Hepatocyte (in vitro differentiated cells): Measurements from ENCODE around the gene AMIGO1. TPM values are rescaled to one million over a fixed set of nuclear protein-coding genes. Genes with fewer than 3 reads are reported as not detected.

Source experiments
- DNase-seq: peaks from one replicate; pipeline ENCODE4 v3.0.0-alpha.2; 2016; ENCODE audit warnings: low spot score
- H2AFZ ChIP-seq: fragments of 200-600 bp; sonication (generic); 2 replicates; pipeline ENCODE4 v1.6.0; 2016; ENCODE audit warnings: antibody characterized with exemption, mild to moderate bottlenecking
- H3K27ac ChIP-seq: fragments of 200-600 bp; sonication (generic); 2 replicates; pipeline ENCODE4 v1.5.1; 2016; ENCODE audit warnings: mild to moderate bottlenecking
- H3K27me3 ChIP-seq: fragments of 200-600 bp; sonication (generic); 2 replicates; pipeline ENCODE4 v1.6.1; 2016
- H3K36me3 ChIP-seq: fragments of 200-600 bp; sonication (generic); replicated peaks from 2 replicates; pipeline ENCODE4 v1.5.1; 2016; ENCODE audit warnings: low read depth; ENCODE audit not compliant: insufficient read depth
- H3K4me1 ChIP-seq: fragments of 200-600 bp; sonication (generic); 2 replicates; pipeline ENCODE4 v1.5.1; 2016; ENCODE audit warnings: mild to moderate bottlenecking, moderate library complexity; ENCODE audit not compliant: insufficient read depth
- H3K4me2 ChIP-seq: fragments of 200-600 bp; sonication (generic); 2 replicates; pipeline ENCODE4 v1.6.0; 2016
- H3K4me3 ChIP-seq: fragments of 200-600 bp; sonication (generic); 2 replicates; pipeline ENCODE4 v1.5.1; 2016; ENCODE audit warnings: mild to moderate bottlenecking
- H3K79me2 ChIP-seq: fragments of 200-600 bp; sonication (generic); 2 replicates; pipeline ENCODE4 v1.6.0; 2017; ENCODE audit warnings: mild to moderate bottlenecking
- H3K9me2 ChIP-seq: fragments of 200-600 bp; sonication (generic); replicated peaks from 2 replicates; pipeline ENCODE4 v1.6.0; 2017; ENCODE audit warnings: mild to moderate bottlenecking; ENCODE audit not compliant: insufficient read depth
- H3K9me3 ChIP-seq: fragments of 200-600 bp; sonication (generic); 2 replicates; pipeline ENCODE4 v1.5.1; 2016; ENCODE audit warnings: low read depth, mild to moderate bottlenecking
- H4K20me1 ChIP-seq: fragments of 200-600 bp; sonication (generic); 2 replicates; pipeline ENCODE4 v1.6.0; 2016; ENCODE audit warnings: mild to moderate bottlenecking; ENCODE audit not compliant: insufficient read depth, poor library complexity, severe bottlenecking
- EZH2 ChIP-seq: fragments of 200-600 bp; sonication (generic); IDR thresholded peaks from 2 replicates; pipeline ENCODE4 v1.6.1; 2016; ENCODE audit warnings: antibody characterized with exemption, mild to moderate bottlenecking, borderline replicate concordance
- EZH2phosphoT487 ChIP-seq: fragments of 200-600 bp; sonication (generic); IDR thresholded peaks from one replicate; pipeline ENCODE4 v1.6.1; 2018; ENCODE audit warnings: antibody characterized with exemption, mild to moderate bottlenecking, low read depth, moderate library complexity; ENCODE audit not compliant: unreplicated experiment, severe bottlenecking
- WGBS: methylation state at CpG from one replicate; pipeline ENCODE4 v1.1.6; 2016; ENCODE audit warnings: low lambda C conversion rate; ENCODE audit errors: missing lambda C conversion rate; 5-methylcytosine and 5-hydroxymethylcytosine counted together
- polyA plus RNA-seq: library from polyadenylated mRNA; unstranded; fragments of >200 nt; fragmentation: Nextera tagmentation; extraction: Ambion mirVana; gene quantifications from 2 replicates; pipeline ENCODE4 v1.2.1, GENCODE V29; 2016
- total RNA-seq: library from RNA; depleted of rRNA; stranded (reverse); fragments of >200 nt; gene quantifications from 2 replicates; pipeline ENCODE4 v1.2.3, GENCODE V29; 2014
- TF ChIP-seq, protein P1 (sequence below): fragments of 200-600 bp; sonication (generic); IDR thresholded peaks from 2 replicates; pipeline ENCODE4 v1.5.1; 2016; ENCODE audit warnings: antibody characterized with exemption, mild to moderate bottlenecking; ENCODE audit not compliant: poor library complexity

AMIGO1 gene
- total and polyA plus RNA-seq, 2 experiments from 2014 or later = 2.0 to 4.1 TPM

DNA sequence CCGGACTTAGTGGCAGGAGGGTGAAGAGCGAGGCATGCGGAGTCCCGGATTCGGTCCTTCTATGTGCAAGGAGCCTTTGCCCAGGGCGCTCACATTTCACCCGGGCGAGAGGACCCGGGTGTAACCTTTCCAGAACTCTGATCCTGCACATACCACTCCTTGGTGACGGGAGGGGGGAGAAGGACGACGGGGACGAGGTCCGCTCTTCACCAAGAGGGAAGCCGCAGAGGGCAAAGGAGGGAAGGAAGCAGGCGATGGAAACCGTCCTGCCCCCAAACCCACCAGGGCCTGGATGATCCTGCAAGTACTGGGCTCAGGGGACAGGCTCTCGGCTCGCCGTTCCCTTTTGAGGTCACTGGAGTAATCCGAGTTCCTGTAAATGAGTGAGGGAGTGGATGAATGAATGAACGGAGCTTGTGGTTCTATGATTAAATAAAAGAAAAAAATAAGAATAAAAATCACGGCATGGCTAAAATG lies 42.2 kb downstream of the AMIGO1 start:
- 13% methylated on average over 17 of the region's 23 CpGs for WGBS
- Histone ChIP-seq H3K79me2 (no peaks in the 10 kb centered on the region), H3K4me1 (peaks cover 4% of the 10 kb centered on the region), H3K4me2 (peak overlapping the region; percentile 99), H3K9me3 (no peaks in the 10 kb centered on the region), H3K36me3 (no peaks in the 10 kb centered on the region), H2AFZ (no peak overlapping the region), H3K27me3 (peaks cover 95% of the 10 kb centered on the region), H4K20me1 (no peaks in the 10 kb centered on the region), H3K27ac (no peak overlapping the region), H3K4me3 (no peak overlapping the region), H3K9me2 (no peaks in the 10 kb centered on the region)
- no peak for DNase-seq
- TF ChIP-seq EZH2 (no peak), EZH2phosphoT487 (no peak)
- TF ChIP-seq, protein P1, sequence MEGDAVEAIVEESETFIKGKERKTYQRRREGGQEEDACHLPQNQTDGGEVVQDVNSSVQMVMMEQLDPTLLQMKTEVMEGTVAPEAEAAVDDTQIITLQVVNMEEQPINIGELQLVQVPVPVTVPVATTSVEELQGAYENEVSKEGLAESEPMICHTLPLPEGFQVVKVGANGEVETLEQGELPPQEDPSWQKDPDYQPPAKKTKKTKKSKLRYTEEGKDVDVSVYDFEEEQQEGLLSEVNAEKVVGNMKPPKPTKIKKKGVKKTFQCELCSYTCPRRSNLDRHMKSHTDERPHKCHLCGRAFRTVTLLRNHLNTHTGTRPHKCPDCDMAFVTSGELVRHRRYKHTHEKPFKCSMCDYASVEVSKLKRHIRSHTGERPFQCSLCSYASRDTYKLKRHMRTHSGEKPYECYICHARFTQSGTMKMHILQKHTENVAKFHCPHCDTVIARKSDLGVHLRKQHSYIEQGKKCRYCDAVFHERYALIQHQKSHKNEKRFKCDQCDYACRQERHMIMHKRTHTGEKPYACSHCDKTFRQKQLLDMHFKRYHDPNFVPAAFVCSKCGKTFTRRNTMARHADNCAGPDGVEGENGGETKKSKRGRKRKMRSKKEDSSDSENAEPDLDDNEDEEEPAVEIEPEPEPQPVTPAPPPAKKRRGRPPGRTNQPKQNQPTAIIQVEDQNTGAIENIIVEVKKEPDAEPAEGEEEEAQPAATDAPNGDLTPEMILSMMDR = no peak

DNA sequence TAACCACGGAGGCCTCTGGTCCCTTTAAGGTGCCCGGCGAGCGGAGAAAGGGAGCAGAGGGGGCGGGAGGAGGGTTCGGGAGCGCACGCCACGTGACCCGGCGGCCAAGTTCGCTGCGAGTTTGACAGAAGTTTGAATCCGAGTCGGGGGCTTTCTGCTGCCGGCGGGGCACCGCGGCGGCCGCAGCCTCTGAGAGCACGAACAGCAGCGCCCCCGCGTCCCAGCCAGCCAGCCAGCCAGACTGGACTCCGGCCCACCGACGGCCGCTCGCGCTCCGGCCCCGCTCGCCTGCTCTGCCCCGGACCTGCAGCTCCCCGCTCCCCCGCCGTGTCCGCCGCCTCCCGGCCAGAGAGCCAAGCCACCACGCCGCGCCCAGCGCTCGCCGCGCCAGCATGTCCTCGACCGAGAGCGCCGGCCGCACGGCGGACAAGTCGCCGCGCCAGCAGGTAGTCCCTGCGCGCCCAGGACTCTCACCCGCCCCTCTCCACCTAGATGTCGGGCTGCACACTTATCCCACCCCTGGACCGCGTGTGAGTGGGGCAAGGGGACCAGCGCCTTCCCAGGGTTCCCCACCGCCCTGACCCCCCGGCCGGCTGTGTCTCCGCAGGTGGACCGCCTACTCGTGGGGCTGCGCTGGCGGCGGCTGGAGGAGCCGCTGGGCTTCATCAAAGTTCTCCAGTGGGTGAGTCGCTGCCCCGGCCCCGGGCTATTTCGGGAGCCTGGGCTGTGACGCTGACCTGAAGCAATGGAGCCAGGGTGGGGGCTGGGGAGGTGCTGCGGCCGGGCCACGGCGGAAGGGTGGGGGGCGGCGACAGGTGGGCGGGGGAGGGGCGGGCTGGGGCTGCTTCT lies 42.9 kb downstream of the AMIGO1 start, which contains the start of gene SYPL2:
Gene SYPL2 (plus strand): TSS at position 95 of the 849 bp plus-strand sequence. CDS start 298 bp downstream, at position 393.
- H3K9me2 ChIP-seq = no peaks in the 10 kb centered on the region
- H3K27ac ChIP-seq = no peak within 1 kb of the TSS
- no peaks in the 10 kb centered on the region for H3K79me2 ChIP-seq
- peak within 1 kb of the TSS; percentile 83 for H3K4me3 ChIP-seq
- H4K20me1 ChIP-seq = no peaks in the 10 kb centered on the region
- 2% methylated on average over 50 of the region's 88 CpGs for WGBS
- H3K4me2 ChIP-seq = peak within 1 kb of the TSS; percentile 99
- no peaks in the 10 kb centered on the region for H3K36me3 ChIP-seq
- peaks cover 4% of the 10 kb centered on the region for H3K4me1 ChIP-seq
- peaks cover 95% of the 10 kb centered on the region for H3K27me3 ChIP-seq
- peak; percentile 58 for DNase-seq
- no peaks in the 10 kb centered on the region for H3K9me3 ChIP-seq
- H2AFZ ChIP-seq = peak within 1 kb of the TSS; percentile 99
- TF ChIP-seq EZH2phosphoT487 = peak; percentile 68
- TF ChIP-seq EZH2 = peak; percentile 62
- TF ChIP-seq, protein P1 = no peak

DNA sequence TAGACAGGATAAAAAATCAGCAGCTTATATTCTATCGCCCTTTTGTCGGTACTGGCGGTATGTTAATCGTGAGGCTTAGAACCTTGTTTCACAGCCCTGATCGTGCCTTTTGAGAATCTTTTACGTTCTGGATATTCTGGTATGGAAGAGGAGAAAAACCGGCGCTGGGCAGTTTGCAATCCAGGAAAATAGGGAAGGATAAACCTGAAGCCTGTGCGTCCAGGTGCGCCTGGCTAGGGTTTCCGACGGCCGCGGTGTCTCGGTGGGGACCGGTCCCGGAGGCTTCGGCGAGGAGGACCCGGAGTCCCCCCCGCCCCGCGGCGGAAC lies 43.4 kb downstream of the AMIGO1 start:
- DNase-seq = no peak
- Histone ChIP-seq H3K36me3 (no peaks in the 10 kb centered on the region), H3K4me3 (peak overlapping the region; percentile 83), H3K27ac (no peak overlapping the region), H3K4me2 (peak overlapping the region; percentile 99), H3K9me3 (no peaks in the 10 kb centered on the region), H3K4me1 (peaks cover 4% of the 10 kb centered on the region), H2AFZ (peak overlapping the region; percentile 99), H3K9me2 (no peaks in the 10 kb centered on the region), H4K20me1 (no peaks in the 10 kb centered on the region), H3K79me2 (no peaks in the 10 kb centered on the region), H3K27me3 (peaks cover 91% of the 10 kb centered on the region)
- TF ChIP-seq EZH2 (no peak), EZH2phosphoT487 (peak; percentile 13)
- 7% methylated on average over 19 of the region's 24 CpGs for WGBS

GRCh38 chr1:109457819-109458218 lies 51.7 kb downstream of the AMIGO1 start:
- H3K27ac ChIP-seq = no peak overlapping the region
- WGBS = 86% methylated on average over 4 of the region's 4 CpGs
- no peak overlapping the region for H3K4me3 ChIP-seq
- no peaks in the 10 kb centered on the region for H3K36me3 ChIP-seq
- H3K9me2 ChIP-seq = no peaks in the 10 kb centered on the region
- no peaks in the 10 kb centered on the region for H4K20me1 ChIP-seq
- H3K27me3 ChIP-seq = peaks cover 22% of the 10 kb centered on the region
- H3K79me2 ChIP-seq = no peaks in the 10 kb centered on the region
- TF ChIP-seq EZH2phosphoT487 (no peak), EZH2 (no peak)
- TF ChIP-seq, protein P1 = no peak
- no peaks in the 10 kb centered on the region for H3K9me3 ChIP-seq
- H2AFZ ChIP-seq = no peak overlapping the region
- DNase-seq = no peak
- H3K4me2 ChIP-seq = no peak overlapping the region
- H3K4me1 ChIP-seq = no peaks in the 10 kb centered on the region
